NCI-H510A treated with DMSO at 0.1 percent for 48 hours (cell line): ENCODE results near the gene ERLIN1.
A peak's percentile ranks its signal among the peaks of the same experiment; 100 is the strongest.
"Not testable (repeated sequence)": the region's sequence is repeated elsewhere in the genome, so short reads cannot be mapped to it uniquely, and the experiment has no call there.

Experiments used
- DNase-seq: peaks from one replicate; lab custom pipeline; 2025; lab: John Stamatoyannopoulos, UW

The ERLIN1 gene

DNA sequence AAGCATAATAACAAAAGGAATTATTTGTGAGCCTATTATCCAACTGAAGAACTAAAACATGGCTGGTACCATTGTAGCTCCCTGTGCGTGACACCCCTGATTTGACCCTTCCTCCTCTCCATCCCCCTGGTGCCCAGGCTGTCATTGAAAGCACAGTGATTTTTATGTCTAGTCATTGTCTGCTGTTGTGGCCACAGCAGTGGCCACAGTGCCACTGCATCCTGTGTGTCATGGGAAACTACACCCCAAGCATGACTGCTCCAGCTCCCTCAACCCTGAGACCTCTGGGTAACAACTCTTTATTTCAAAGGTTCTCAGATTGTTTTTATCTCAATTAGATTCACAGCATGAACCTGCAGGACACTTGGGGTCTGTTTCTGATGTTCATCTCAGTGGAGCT lies 52.0 kb downstream of the ERLIN1 start:
- DNase-seq: no peak

DNA sequence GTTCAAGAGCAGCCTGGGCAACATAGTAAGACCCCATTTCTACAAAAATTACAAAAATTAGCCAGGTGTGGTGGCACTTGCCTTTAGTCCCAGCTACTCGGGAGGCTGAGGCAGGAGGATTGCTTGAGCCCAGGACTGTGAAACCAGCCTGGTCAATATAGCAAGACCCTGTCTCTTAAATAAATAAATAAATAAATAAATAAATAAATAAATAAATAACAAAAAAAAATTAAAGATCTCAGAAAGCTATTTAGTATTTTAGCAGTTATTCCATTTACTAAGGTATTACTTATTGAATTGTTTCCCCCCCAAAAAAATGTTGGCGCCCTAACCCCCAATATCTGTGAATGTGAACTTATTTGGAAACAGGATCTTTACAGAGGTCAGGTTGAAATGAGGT lies 53.4 kb downstream of the ERLIN1 start:
- no peak for DNase-seq

DNA sequence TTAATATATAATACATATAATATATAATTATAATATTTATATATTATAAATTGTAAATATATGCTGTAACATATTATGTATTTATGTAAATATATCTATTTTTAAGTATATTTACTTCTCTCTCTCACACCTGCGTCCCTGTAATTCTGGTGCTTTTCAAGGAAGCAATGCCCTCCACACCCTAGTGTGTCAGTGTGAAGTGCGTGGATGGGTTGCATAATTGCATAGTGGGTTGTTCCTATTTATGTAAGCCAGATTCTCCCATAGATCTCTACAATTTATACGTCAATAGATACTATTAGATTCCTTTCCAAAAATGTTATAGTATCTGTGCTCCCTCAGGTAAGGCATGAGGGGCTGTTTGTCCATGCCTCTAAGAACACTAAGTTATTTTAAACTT lies 54.3 kb downstream of the ERLIN1 start:
- DNase-seq: no peak

DNA sequence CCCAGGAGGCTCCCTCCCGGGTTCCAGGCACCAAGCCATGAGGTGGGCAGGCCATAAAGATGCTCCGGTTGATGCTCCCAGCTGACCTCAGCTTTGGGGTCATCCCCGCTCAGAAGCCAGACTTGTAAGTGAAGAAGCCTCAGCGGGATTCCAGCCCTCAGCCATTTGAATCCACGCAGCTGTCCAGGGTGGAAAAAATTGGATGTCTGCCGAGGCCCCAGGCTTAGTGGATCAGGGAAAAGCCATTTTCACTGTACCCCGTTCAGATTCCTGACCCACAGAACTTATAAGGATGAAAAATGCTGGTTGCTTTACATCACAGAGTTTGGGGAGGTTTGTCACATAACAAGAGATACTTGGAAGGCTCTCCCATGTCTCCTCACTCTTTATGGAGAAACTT lies 55.0 kb downstream of the ERLIN1 start:
- no peak for DNase-seq

DNA sequence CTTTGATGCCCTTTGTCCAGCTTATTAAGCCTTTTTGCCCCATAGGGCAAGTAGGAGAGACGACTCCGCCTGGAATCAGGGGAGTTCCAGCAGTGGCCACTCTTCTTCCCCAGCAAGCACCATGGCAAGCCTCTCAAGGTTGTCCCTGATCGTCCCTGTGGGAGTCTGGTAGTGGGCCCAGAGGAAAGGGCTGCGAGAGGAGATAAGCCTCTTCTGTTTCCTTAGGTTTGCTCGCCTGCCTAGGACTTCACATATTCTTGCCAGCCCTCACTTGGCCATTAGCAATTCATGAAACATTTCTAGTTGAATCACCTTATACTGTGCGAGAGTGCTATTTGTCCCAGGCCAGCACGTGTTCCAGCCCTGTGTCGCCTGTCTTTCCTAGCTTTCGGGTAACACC lies 56.4 kb downstream of the ERLIN1 start:
- DNase-seq: no peak

DNA sequence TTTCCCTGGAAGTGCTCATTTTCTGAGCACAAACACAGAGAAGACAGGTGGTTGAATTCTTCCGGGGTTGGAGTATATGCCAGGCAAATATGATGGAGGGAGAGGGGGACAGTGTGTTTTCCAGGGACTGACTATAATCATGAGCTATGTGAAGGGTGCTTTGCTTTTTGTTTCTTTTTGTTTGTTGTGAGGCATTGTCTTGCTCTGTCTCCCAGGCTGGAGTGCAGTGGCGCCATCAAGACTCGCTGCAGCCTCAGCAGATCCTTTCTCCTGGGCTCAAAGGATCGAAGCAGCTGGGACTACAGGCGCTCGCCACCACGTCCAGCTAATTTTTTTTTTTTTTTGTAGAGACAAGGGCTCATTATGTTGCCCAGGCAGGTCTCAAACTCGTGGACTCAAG lies 56.9 kb downstream of the ERLIN1 start:
- DNase-seq: no peak

DNA sequence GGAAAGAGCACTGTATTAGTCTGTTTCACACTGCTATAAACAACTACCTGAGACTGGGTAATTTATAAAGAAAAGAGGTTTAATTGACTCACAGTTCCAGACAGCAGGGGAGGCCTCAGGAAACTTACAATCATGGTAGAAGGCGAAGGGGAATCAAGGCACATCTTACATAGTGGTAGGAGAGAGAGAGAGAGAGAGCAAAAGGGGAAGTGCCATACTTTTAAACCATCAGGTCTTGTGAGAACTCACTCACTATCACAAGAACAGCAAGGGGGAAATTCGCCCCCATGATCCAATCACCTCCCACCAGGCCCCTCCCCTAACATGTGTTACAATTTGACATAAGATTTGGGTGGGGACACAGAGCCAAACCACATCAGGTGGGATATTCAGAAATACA lies 60.5 kb downstream of the ERLIN1 start:
- not testable (repeated sequence) for DNase-seq

DNA sequence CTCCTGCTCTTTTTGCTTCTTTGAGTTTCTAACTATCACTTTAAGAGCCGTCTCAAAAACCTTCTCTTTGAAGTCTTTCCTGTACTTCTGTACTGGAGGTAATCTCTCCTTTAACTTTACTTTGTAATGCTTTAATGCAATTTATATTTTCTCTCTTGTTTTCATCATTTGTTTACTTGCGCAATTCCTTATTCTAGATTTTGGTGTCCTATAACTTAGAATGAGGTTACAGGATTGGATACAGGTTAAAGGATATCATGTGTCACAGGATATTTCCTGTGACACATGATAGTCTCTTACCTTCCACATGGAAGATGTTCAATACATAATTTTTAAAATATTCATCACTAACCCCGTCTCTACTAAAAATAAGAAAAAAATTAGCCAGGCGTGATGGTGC lies 61.7 kb downstream of the ERLIN1 start:
- DNase-seq: no peak

DNA sequence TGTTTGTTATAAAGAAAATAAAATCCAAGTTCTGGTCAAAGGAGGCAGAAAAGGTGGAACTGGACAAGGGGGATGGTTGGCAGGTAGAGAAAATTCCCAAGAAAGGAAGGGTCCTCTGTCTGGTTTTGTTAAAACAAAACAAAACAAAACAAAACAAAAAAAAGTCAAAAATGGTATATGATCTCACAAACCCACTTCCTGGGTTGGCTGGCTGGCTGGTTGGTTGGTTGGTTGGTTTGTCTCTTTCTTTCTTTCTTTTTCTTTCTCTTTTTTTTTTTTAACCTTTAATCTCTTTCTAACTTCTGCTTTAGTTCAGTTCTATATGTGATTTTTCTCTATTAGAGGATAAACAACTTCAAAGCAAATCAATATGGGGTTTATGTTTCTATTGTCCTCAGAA lies 63.0 kb downstream of the ERLIN1 start:
- no peak for DNase-seq

DNA sequence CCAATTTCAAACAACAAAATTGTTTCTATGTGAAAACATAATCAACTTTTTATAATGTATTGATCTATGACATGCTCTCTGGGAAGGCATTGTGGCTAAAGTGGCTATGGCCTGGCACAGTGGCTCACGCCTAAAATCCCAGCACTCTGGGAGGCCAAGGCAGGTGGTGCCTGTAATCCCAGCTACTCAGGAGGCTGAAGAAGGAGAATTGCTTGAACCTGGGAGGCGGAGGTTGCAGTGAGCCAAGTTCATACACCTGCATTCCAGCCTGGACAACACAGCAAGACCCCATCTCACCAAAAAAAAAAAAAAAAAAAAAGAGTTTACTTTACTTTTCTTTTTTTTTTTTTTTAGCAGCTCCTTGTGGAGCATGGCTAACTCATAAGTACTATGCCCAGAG lies 65.3 kb downstream of the ERLIN1 start:
- DNase-seq: no peak

DNA sequence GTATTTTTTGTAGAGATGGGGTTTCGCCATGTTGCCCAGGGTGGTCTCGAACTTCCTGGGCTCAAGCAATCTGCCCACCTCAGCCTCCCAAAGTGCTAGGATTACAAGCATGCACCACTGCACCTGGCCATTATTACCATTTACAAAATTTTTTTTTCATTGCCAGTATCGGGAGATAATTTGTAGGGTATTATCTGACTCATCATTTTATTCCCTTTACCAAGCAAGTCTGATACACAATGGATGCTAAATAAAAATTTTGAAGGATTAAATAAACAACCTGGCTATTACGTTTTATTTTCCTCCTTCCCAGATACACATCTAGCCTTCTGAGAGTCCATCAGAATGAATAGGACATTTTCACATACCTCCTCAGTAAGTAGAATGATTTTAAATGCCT lies 66.1 kb downstream of the ERLIN1 start:
- no peak for DNase-seq

DNA sequence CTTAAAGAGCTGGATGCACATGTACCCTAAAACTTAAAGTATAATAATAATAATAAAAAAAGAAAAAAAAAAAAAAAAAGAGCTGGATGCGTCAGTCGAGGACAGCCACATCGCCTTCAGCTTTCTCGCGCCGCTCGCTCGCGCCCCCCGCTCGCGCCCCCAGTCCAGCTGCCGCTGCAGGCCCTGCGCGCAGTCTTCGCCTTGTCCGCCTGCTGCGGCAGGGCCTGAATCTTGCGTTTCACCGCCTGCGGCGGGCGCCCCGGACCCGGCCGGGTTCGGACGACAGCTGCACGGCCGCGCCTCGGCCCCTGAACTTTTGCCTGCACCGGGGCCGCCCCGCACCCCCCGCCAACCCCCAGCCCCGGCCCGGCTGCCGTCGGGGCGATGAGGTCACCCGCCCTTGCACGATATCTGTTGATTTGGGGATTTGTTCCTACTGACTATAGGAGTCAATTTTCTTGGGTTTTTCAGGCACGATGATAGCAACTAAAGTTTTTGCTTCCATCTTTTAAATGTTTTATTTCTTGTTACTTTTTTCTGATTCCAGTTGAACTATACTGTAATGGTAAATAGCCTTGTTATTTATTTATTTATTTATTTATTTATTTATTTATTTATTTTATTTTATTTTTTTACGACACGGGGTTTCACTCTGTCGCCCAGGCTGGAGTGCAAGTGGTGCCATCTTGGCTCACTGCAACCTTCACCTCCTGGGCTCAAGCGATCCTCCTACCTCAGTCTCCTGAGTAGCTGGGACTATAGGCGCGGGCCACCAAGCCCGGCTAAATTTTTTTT lies 70.7 kb downstream of the ERLIN1 start:
- DNase-seq: no peak

DNA sequence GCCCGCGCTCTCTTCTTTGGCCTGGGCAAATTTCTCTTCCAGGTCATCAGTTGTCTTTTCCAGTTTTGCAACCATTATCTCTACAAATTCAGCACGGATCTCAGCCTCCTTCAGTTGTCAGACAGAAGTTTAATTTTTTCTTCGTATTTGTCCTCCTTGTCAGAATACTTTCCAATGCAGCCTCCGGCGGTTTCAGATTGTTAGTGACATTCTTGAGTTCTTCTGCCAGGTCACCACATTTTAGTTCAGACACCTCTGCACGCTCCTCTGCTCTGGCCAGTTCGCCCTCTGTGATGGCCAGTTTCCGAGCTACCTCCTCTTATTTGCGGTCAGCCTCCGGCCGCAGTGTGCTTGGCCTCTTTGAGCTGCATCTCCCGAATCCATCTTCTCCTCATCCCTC lies 71.4 kb downstream of the ERLIN1 start:
- no peak for DNase-seq

DNA sequence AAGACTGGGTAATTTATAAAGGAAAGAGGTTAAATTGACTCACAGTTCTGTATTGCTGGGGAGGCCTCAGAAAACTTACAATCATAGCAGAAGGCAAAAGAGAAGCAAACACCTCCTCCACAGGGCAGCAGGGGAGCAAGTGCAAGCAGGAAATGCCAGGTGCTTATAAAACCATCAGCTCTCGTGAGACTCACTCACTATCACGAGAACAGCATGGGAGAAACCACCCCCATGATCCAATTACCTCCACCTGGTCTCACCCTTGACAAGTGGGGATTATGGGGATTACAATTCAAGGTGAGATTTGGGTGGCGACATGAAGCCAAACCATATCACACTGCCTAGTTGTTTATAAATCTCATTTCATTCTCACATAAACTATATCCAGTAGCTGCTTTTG lies 76.2 kb downstream of the ERLIN1 start:
- DNase-seq: peak; percentile 7

DNA sequence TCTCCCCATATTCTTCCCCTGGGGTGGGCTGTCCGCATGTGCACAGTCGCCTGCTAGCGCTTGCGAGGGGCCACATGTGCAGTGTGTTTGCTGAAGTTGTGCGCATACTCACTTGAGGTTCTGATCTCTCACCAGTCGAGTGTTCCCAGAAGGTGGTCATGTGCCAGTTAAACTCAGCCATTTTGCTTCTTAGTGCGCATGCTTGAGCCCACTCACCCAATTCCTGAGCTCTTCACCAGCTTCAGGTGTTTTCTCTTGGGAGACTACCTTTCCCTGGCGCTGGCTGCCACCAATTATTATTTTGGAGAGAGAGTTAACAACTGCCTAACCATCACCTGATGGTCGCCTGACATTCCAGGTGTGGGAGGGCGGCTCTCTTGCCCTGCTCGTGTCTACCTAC lies 79.0 kb downstream of the ERLIN1 start:
- DNase-seq: no peak

DNA sequence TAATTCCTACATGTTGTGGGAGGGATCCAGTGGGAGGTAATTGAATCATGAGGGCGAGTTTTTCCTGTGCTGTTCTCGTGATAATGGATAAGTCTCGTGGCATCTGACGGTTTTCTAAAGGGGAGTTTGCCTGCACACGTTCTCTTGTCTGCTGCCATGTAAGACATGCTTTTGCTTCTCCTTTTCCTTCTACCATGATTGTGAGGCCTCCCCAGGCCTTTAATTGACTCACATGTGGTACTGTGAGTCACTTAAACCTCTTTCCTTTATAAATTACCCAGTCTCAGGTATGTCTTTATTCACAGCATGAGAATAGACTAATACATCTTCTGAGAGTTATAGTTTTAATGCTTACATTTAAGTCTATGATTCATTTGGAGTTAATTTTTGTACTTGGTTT lies 81.5 kb downstream of the ERLIN1 start:
- DNase-seq: no peak

DNA sequence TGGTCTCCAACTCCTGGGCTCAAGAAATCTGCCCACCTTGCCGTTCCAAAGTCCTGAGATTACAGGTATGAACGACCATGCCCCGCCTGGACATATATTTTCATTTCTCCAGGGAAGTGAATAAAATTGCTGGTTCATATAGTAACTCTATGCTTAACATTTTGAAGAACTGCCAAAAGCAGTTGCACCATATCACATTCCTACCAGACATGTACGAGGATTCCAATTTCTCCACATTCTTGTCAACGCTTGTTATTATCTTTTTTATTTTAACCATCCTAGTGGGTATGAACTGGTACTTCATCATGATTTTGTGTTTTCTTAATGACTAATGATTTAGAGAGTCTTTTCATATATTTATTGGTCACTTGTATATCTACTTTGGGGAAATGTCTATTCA lies 82.2 kb downstream of the ERLIN1 start:
- DNase-seq: no peak

DNA sequence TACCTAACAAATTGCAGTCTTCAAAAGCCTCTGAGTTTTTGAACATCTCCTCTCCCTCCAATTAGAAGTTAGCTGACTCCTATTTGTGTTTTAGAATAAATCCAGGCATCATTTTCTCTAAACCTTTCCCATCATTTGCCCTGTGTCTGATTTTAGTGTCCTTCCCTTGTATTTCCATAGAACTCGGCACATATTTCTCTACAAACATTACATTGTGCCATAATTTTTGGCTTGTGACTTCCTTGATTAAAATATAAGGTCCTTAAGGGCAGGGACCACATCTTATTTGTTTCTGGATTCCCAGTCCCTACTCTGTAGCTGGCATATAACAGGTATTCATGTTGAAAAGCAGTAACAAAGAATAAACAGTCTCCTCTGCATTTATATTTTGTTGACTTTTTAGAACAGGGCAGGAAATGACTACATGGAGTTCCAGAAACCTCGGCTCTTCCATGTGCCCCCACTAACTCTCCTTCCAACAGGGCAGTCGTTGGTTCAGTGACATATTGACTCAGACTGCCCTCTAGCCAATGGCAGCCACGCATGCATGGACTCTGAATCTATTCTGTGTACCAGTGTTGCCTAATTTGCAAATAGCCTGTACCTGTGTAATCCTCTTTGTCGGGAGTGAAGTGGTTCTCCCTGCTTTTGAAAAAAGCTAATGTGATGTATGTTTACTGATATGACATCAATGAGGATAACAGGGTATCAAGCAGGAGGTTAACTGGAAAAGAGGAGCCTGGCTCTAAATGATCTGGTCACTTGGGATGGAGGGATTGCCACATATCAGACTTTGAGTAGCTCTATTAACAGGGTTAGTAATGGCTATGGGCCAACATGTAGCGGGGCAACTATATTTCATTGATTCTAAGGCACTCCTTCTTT lies 84.4 kb downstream of the ERLIN1 start:
- peak; percentile 26 for DNase-seq

DNA sequence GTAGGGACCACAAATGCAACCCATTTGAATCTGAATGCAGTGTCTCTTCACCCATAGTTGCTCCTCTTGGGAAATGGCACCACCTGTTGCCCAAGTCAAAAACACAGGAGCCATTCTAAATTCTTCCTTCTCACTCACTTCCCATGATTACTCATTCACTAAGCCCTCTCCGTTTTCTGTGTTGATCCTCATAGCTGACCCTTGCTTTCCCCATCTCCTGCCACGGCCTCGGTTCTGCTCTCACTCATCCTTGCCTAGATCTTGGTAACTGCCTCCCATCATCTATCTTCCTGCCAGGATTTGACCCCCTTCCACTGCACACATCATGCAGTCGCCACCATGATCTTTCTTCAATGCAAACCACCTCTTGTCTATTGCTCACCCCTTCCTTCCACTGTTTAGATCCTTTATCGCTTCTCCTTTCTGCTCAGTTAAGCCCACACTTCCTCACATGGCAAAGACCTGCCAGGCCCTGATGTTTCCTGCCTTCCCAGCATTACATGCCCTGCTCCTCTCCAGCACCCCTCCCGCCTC lies 85.1 kb downstream of the ERLIN1 start:
- DNase-seq: no peak
